Measurements from ENCODE around the gene PSENEN. TPM values are rescaled to one million over a fixed set of nuclear protein-coding genes. Genes with fewer than 3 reads are reported as not detected.

The PSENEN gene
- total RNA-seq, 1 donor from 2014 or later, result 74.2 TPM

DNA sequence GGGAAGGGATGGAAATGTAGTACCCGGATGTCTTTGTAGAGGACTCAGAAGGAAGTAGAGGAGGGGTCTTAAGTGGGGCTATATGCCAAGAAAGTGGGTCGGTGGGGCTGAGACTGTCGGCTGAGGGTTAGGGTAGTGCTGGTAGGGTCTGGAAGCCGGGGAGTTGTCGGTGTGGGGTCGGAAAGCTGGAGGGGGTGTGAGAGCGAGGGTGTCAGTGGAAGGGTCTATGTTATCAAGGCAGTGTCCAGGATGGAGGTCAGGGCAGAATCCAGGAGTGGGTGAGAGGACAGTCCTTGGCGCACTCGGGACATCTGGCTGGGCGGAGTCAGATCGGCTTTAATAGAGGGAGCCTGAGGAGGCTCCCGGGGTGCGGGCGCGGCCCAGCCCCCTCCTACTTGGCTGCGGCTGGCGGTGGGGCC is 9.7 kb downstream of the PSENEN start:
- TF ChIP-seq, protein P1, sequence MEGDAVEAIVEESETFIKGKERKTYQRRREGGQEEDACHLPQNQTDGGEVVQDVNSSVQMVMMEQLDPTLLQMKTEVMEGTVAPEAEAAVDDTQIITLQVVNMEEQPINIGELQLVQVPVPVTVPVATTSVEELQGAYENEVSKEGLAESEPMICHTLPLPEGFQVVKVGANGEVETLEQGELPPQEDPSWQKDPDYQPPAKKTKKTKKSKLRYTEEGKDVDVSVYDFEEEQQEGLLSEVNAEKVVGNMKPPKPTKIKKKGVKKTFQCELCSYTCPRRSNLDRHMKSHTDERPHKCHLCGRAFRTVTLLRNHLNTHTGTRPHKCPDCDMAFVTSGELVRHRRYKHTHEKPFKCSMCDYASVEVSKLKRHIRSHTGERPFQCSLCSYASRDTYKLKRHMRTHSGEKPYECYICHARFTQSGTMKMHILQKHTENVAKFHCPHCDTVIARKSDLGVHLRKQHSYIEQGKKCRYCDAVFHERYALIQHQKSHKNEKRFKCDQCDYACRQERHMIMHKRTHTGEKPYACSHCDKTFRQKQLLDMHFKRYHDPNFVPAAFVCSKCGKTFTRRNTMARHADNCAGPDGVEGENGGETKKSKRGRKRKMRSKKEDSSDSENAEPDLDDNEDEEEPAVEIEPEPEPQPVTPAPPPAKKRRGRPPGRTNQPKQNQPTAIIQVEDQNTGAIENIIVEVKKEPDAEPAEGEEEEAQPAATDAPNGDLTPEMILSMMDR (conservative IDR thresholded peaks at IDR 0.05), result no peak
- peaks cover 14% of the 10 kb centered on the region for H3K27me3 Mint-ChIP-seq
- peaks cover 9% of the 10 kb centered on the region for H3K4me1 Mint-ChIP-seq (ENCODE audit: unreplicated experiment)
- H3K36me3 Mint-ChIP-seq, result peaks cover 4% of the 10 kb centered on the region
- H3K9me3 Mint-ChIP-seq, result no peaks in the 10 kb centered on the region
- no peak for DNase-seq (ENCODE audit: extremely low spot score, unreplicated experiment)
- H3K4me3 Mint-ChIP-seq, result peak overlapping the region; percentile 65
- peak overlapping the region; percentile 62 for H3K27ac Mint-ChIP-seq

DNA sequence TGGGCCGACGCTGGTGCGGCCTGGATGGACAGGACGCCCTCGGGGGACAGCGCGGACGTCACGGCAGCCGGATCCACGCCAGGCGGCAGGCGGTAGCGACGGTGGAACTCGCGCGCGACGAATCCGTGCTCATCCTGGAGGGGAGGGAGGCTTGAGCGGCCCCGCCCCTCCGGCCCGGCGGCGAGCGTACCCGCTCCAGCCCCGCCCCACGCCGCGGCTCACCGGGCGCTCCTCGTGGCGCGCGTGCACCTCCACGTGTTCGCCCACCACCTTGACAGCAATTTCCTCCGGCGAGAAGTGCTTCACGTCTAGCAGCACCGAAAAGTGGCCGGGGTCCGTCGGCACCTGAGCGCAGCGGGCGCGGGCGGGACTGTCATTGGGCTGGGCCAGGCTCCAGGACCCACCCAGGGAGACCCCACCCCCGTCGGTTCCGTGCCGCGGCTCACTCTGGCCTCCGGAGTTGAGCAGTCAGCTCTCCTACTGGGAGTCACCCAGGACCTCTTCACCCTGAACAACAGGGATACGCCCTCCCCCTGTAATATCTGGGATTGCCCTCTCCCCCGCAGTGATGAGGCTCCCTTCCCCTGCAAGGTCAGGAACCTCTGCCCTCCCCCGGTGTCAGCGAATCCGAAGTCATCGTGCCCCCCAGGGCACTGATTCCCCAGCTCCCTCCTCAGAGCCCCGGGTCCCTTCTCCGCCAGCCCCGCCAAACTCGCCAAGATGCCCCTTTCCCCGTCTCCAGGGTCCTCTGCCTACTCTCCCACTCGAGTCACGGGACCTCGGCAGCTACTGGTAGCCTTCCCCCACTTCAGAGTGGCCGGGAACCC is 10.3 kb downstream of the PSENEN start:
- TF ChIP-seq, protein P1 (conservative IDR thresholded peaks at IDR 0.05), result no peak
- Mint-ChIP-seq H3K27me3 (peaks cover 14% of the 10 kb centered on the region), H3K4me3 (peak overlapping the region; percentile 77)

DNA sequence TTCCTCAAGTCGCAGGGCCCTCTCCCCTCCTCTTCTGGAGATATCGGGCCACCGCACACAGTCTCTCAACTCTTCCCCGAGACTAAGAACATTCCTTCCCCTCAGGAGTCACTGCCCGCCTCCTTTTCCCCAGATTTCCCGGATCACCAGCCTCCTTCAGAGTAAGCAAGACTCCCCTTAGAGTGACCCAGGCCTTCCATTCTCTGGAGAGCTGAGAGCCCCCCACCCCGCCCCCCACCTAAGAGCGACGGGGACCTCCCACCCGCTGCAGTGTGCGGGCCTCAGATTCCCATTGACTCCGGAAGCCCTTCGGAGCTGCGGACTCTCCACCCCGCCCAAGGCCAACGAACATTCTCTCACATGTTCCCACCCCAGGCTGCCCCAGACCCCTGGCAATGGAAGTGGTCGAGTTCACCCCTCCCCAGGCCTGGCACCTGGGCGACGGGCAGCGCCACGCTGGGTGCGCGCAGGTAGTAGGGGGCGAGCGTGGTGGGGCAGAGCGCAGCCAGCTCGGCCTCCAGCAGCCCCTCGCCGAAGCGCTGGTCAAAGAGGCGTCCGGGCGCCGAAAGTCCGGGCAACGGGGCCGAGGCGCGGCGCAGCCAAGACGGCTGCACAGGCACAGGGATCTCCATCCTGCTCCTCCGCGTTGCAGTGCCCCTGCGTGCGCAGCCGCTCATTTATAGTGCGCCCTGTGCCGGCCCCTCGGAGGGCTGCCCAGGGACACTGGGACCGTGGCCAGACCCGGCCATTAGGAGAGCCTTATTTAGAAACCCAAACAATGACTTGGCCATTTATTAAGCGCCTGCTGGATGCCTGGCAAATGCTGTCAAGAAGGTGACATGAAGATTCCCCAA is 11.2 kb downstream of the PSENEN start, which contains the start of gene HSPB6:
TSS of gene HSPB6 (minus strand) at position 653 of the 854 bp plus-strand sequence. CDS start at position 632, 21 bp downstream.
- H3K4me1 Mint-ChIP-seq (ENCODE audit: unreplicated experiment), result peaks cover 9% of the 10 kb centered on the region
- H3K27me3 Mint-ChIP-seq, result peaks cover 14% of the 10 kb centered on the region
- peaks cover 4% of the 10 kb centered on the region for H3K36me3 Mint-ChIP-seq
- peak within 1 kb of the TSS; percentile 97 for H3K27ac Mint-ChIP-seq
- no peaks in the 10 kb centered on the region for H3K9me3 Mint-ChIP-seq
- TF ChIP-seq, protein P1 (conservative IDR thresholded peaks at IDR 0.05), result no peak
- peak within 1 kb of the TSS; percentile 99 for H3K4me3 Mint-ChIP-seq
- no peak for DNase-seq (ENCODE audit: extremely low spot score, unreplicated experiment)

More for the DNA sequence above, 10.3 kb downstream of the PSENEN start:
- Mint-ChIP-seq H3K36me3 (peaks cover 4% of the 10 kb centered on the region), H3K4me1 (ENCODE audit: unreplicated experiment) (peaks cover 9% of the 10 kb centered on the region), H3K9me3 (no peaks in the 10 kb centered on the region), H3K27ac (peak overlapping the region; percentile 66)
- DNase-seq (ENCODE audit: extremely low spot score, unreplicated experiment), result no peak

DNA sequence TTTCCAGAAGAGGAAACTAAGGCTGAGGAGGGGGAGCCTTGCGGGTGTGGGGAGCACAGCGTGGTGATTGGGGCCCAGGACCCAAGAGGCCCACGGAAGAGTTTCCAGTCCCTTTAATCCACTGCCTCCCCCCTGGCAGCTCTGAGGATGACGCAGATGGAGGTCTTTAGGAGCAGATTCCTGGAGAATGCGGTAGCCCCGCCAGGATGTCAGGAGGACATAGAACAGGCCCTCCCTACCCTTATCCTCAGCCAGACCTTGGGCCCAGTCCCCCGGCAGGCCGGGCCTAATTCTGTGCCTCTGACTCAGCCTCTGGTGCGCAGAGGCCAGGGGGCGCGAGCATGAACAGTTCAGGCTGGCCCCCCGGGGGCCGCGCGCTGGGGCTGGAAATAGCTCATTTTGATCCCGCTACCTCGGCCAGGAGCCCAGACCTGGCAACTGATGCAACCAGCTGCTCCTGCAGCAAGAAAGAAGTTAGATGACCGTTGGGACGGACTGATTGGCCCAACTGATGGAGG is 11.8 kb downstream of the PSENEN start:
- Mint-ChIP-seq H3K9me3 (no peaks in the 10 kb centered on the region), H3K27me3 (peaks cover 14% of the 10 kb centered on the region), H3K36me3 (peaks cover 7% of the 10 kb centered on the region), H3K4me3 (peak overlapping the region; percentile 99), H3K4me1 (ENCODE audit: unreplicated experiment) (peaks cover 9% of the 10 kb centered on the region), H3K27ac (peak overlapping the region; percentile 97)
- TF ChIP-seq, protein P1 (conservative IDR thresholded peaks at IDR 0.05), result no peak
- DNase-seq (ENCODE audit: extremely low spot score, unreplicated experiment), result no peak

DNA sequence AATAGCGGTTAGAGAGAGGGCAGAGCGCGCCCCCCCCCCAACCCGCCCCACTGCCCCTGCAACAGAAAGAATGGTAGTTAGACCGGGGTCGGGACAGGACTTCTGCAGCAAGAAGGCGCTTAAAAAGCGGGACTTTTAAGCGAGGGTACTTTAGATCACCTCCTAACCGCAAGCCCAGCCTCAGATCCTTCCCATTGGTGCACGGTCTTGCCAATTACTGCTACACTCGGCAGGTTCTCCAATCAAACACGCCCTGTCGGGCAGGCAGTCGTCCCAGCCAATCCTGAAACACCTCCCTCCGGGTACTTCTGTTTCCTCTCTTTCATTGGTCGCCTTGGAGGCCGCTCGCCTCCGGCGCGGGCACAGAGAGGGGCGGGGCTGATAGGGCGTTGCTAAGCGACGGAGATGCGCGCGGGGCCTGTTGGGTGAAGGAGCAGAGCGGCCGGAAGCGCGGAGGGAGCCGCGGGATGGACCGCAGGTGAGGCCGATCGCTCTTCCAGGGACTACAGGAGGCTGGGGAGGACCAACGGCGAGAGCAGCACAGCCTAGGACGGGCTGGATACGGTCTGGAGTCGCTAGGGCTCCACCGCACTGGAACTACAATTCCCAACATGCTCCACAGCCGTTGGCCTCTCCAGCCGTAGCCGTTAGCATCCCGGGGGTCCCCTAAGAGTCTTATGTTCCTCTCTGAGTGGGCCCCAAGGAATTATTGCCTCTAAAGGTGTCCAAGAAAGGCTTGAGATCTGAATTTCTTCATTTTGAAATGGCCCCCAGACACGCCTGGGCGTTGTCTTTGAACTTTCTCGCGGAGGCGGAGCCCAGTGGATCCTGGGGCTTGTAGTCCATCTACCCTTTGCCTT is 12.5 kb downstream of the PSENEN start, which contains the start of gene PROSER3:
TSS of gene PROSER3 (plus strand) at position 428 of the 860 bp plus-strand sequence. CDS start at position 468, 40 bp downstream.
- Mint-ChIP-seq H3K36me3 (peaks cover 7% of the 10 kb centered on the region), H3K4me1 (ENCODE audit: unreplicated experiment) (peaks cover 9% of the 10 kb centered on the region), H3K27ac (peak within 1 kb of the TSS; percentile 97), H3K27me3 (peaks cover 14% of the 10 kb centered on the region), H3K4me3 (peak within 1 kb of the TSS; percentile 99), H3K9me3 (no peaks in the 10 kb centered on the region)
- TF ChIP-seq, protein P1 (conservative IDR thresholded peaks at IDR 0.05), result no peak
- DNase-seq (ENCODE audit: extremely low spot score, unreplicated experiment), result peak; percentile 97
